ENCODE results near the gene CHFR. TPM values are rescaled to one million over a fixed set of nuclear protein-coding genes. Genes with fewer than 3 reads are reported as not detected.

The CHFR gene
- total RNA-seq, 1 experiment from 2014 or later: 53.3 TPM

GRCh38 chr12:132869551-132869950, 17.9 kb downstream of the CHFR start:
- Histone ChIP-seq H2AFZ (ENCODE audit: low read length) (no peak overlapping the region), H2BK15ac (ENCODE audit: low read depth, low read length) (no peak overlapping the region), H2BK20ac (ENCODE audit: low read depth, low read length, poor library complexity, severe bottlenecking) (no peak overlapping the region), H4K20me1 (ENCODE audit: control insufficient read depth, insufficient read depth, insufficient read length) (peaks cover 2% of the 10 kb centered on the region), H3T11ph (ENCODE audit: low read length) (no peak overlapping the region), H3K14ac (ENCODE audit: insufficient read depth, low read length) (no peak overlapping the region), H3K27ac (ENCODE audit: insufficient read length, low read depth, low read length) (no peak overlapping the region), H3K23ac (ENCODE audit: insufficient read length, low read depth, low read length) (no peak overlapping the region), H2BK12ac (ENCODE audit: insufficient read length, low read depth, low read length) (no peak overlapping the region), H3K4me1 (ENCODE audit: insufficient read depth, low read length) (no peaks in the 10 kb centered on the region), H4K91ac (ENCODE audit: insufficient read length, low read depth, low read length) (no peak overlapping the region), H4K8ac (replicated peaks; ENCODE audit: insufficient read length, low read depth, low read length) (no peak overlapping the region), H3K9ac (ENCODE audit: extremely low read depth, insufficient read length, low read length) (no peak overlapping the region), H3K4ac (ENCODE audit: low read depth, low read length) (no peak overlapping the region), H2AK5ac (ENCODE audit: insufficient read length, low read length) (no peak overlapping the region), H3K4me2 (ENCODE audit: insufficient read depth, insufficient read length, low read length) (no peak overlapping the region), H2BK5ac (ENCODE audit: insufficient read length, low read length) (no peak overlapping the region), H3K9me3 (ENCODE audit: control insufficient read depth, low read depth, low read length) (no peaks in the 10 kb centered on the region), H2BK120ac (ENCODE audit: low read depth, low read length, poor library complexity, severe bottlenecking) (no peak overlapping the region), H3K79me2 (ENCODE audit: insufficient read depth, low read length) (no peaks in the 10 kb centered on the region), H4K5ac (ENCODE audit: insufficient read length, low read depth, low read length) (no peak overlapping the region), H3K18ac (ENCODE audit: insufficient read length, low read depth, low read length) (no peak overlapping the region), H3K23me2 (ENCODE audit: insufficient read length, low read depth, low read length, poor library complexity, severe bottlenecking) (no peaks in the 10 kb centered on the region), H3K27me3 (ENCODE audit: insufficient read depth, low read length) (no peaks in the 10 kb centered on the region), H3K56ac (ENCODE audit: insufficient read length, low read depth, low read length) (no peak overlapping the region), H3K79me1 (ENCODE audit: insufficient read depth, low read depth, low read length, poor library complexity, severe bottlenecking) (no peaks in the 10 kb centered on the region)
- no peak for DNase-seq
- no peak overlapping the region for H3K4me3 Mint-ChIP-seq
- H3K36me3 Mint-ChIP-seq (ENCODE audit: insufficient read depth in 1 of 3, low read depth in 3 of 3): peaks cover 23 to 68% (median 45%) of the 10 kb centered on the region in 3 experiments
- H3K9me3 Mint-ChIP-seq: no peaks in the 10 kb centered on the region
- H3K27ac Mint-ChIP-seq: no peak overlapping the region
- WGBS (ENCODE audit: extremely low coverage, insufficient read length, low lambda C conversion rate): no CpG with 5 or more reads among the region's 14 CpGs
- H3K4me1 Mint-ChIP-seq: no peaks in the 10 kb centered on the region
- TF ChIP-seq CTCF (conservative IDR thresholded peaks at IDR 0.05): no peak
- H3K27me3 Mint-ChIP-seq (ENCODE audit: low read depth): no peaks in the 10 kb centered on the region

Data from H9 (cell line).